GM10266 (cell line): ENCODE measurements around the gene STX16.
"Not testable (repeated sequence)": the region's sequence is repeated elsewhere in the genome, so short reads cannot be mapped to it uniquely, and the experiment has no call there.

Experiments used
- DNase-seq: peaks from one replicate; pipeline ENCODE4 v3.0.0; 2012; ENCODE audit errors: extremely low spot score
- TF ChIP-seq, protein P1 (sequence below): IDR thresholded peaks from 2 replicates; pipeline ENCODE4 v1.5.1; 2012; ENCODE audit warnings: mild to moderate bottlenecking, low read depth; ENCODE audit not compliant: control insufficient read depth, insufficient read depth; ENCODE audit errors: missing control alignments

The STX16 gene

DNA sequence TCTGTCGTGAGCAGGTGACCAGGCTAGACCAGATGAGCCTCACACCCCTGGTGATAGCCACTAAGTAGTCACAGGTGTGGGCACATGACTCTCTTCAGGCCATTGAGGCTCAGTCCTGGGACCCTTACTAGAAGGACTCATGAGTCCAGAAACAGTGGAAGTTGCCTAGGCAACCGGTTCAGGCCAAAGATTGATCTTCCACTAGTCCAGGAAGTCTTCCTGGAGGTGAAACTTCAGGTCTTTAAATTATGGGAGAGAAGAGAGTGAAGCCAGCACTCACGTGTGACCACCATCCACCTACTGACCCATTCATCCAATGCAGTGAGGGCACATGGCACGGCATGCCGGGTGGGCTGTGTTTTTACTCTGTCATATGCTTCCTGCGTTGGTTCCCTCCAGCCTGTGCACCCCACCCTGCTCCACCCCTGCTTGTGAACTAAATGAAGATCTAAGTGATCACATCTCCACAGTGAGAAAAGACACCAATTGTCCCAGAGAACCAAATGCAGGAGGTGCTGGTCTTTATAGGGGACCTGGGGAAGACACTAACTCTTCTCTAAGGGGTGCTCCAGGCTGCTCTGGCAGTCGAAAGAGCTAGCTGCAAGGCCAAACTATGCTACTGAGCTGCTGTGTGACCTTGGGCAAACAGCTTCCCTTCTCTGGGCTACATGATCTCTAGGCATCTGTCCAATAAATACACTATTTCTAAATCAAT lies 12.5 kb upstream of the STX16 start:
- DNase-seq, result no peak

DNA sequence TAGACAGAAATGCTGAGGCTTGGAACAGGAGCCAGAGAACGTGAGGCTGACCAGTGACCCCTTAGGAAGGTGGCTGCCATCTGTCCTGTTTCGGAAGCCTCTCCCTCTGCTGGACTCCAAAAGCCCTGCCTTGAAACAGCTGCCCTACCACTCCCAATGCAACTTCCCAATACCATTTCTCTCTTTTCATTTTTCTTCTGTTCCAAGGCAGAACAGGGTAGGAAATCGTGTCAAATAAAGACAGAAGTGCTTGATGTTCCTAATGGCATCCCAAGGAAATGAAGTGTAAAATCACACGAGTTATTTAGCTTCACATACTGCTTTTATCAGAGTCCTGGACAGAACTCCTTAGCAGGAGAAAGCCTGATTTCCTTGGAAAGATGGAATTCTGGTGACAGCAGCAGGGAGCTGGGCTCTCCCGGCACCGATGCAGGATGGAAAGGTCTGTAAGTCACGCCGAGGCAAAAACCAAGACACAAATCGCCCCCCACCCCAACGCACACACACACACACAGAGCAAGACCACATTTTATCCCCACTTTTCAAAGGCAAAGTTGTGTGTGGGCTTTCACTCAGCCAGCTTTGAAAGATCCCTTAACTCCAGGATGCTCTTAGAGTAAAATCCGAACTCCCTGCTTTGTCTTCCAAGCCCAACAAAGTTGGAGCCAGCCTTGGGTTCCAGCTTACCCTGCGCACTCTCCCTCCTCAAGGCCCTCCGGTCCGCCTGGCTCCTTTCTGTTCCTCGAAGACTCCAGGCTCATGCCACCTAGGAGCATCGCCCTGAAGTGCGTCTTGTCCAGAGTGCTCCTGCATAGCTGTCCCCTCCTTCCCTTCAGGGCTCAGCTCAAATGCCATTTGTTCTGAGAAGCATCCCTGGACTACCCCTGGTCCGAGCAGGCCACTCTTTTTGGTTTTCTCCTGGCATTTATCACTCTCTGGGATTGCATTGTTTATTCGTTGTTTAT lies 11.6 kb upstream of the STX16 start:
- no peak for DNase-seq
- TF ChIP-seq, protein P1, sequence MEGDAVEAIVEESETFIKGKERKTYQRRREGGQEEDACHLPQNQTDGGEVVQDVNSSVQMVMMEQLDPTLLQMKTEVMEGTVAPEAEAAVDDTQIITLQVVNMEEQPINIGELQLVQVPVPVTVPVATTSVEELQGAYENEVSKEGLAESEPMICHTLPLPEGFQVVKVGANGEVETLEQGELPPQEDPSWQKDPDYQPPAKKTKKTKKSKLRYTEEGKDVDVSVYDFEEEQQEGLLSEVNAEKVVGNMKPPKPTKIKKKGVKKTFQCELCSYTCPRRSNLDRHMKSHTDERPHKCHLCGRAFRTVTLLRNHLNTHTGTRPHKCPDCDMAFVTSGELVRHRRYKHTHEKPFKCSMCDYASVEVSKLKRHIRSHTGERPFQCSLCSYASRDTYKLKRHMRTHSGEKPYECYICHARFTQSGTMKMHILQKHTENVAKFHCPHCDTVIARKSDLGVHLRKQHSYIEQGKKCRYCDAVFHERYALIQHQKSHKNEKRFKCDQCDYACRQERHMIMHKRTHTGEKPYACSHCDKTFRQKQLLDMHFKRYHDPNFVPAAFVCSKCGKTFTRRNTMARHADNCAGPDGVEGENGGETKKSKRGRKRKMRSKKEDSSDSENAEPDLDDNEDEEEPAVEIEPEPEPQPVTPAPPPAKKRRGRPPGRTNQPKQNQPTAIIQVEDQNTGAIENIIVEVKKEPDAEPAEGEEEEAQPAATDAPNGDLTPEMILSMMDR, result no peak

More for the DNA sequence above, 12.5 kb upstream of the STX16 start:
- TF ChIP-seq, protein P1, result no peak

DNA sequence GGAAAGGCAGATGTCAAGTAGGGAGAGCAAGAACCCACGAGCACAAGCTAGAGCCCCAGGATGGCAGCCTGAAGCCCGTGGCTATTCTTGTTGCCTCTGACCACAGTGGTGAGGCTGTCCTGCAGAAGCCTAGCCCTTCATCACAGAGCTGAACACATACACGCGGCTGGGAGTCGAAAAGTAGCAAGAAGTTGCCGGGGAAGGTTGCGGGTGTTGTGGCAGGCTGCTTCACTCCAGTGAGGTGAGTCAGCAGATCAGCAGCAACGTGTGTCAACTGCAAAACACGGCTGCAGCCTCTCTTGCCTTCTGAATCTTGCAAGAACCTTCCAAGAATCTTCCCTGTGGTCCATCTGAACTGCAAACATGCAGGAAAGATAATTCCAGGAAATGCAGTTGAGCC lies 10.6 kb upstream of the STX16 start:
- TF ChIP-seq, protein P1, result no peak
- DNase-seq, result no peak

DNA sequence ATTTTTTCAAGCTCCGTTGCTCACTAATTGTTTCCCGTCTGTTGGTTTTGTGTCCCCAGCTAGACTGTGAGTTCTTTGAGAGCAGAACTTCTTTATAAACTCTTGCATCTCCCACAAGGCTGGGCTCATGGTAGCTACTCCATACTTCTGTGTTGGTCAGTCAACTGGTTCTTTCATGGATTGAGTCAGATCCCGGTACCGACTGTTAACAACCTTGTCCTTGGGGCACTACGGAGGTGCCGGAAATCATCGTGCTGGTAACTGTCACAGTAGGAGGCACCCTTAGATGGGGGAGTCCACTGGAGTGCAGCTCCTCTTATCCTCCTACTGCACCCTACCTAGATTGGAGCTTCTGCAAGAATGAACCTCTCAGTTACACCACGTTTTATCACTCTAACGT lies 8.6 kb upstream of the STX16 start:
- no peak for DNase-seq
- TF ChIP-seq, protein P1, result no peak

DNA sequence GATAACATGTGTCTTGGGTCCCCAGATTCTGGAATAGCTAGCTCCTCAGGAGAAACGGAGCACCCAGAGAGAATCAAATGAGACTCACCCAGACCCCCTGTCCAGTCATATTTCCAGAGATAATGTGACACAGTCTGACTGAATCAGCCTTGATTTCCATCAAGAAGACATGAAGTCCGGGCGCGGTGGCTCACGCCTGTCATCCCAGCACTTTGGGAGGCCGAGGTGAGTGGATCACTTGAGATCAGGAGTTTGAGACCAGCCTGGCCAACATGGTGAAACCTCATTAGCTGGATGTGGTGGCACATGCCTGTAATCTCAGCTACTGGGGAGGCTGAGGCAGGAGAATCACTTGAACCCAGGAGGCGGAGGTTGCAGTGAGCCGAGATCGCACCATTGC lies 8.2 kb upstream of the STX16 start:
- not testable (repeated sequence) for DNase-seq

DNA sequence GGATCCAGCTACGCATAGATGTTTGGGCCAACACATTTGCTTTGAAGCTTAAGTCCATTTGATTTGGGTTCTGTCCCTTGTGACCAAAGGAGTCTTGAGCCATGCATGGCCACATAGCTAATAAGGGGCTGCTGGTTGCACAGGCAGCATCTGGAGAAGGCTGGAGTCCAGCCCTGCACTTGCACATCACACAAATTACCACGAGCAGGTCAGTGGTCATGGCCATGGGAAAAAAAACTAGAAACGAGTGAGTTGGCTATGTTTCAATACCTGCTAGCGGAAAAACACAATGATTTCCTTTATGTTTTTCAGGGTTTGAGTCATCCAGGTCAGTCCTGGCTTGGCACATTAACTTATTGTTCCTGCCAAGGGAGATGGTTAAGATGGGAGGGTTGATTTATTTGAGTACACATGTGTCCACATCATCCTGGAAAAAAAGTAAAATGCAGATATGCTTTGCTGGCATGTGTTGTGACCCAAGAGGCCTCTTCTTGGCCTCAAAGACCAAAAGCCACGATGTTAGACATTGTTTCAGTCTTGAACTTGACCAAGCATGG lies 5.6 kb upstream of the STX16 start:
- no peak for DNase-seq
- TF ChIP-seq, protein P1, result no peak

DNA sequence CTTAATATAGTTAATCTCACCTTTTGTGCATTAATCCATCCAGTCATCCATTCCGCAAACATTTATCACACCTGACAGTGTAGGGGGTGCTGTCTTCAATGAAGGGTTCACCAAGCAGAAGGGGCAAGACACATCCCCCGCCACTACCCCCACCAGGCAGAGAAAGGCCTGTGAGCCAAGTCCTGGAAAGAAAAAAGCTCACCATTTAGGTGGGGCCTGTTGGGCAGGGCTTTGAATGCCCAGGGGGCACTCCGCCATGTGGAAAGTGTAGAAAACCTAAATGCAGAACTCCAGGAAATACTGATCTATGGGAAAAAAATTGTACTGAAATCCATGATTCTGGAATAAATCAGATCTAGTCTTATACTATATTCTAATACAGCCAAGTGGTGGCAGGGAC lies 4.8 kb upstream of the STX16 start:
- no peak for DNase-seq
- TF ChIP-seq, protein P1, result no peak
